Activated CD8-positive, alpha-beta T cell treated with anti-CD3 and anti-CD28 coated beads for 36 hours (primary cell): ENCODE data around the gene DOCK3. TPM values are rescaled to one million over a fixed set of nuclear protein-coding genes. Genes with fewer than 3 reads are reported as not detected.

Experiments used
- ATAC-seq: fragments of 200-7000 bp; cut with Tn5 transposase; one replicate; pipeline ENCODE4 v1.10.0; 2021; ENCODE audit warnings: mild to moderate bottlenecking, moderate library complexity
- CTCF ChIA-PET: fragments of 350-600 bp; sonication (Branson Sonifier 250); formaldehyde crosslinking; loops from one replicate; lab custom pipeline; 2021; ENCODE audit warnings: antibody characterized with exemption; lab: Charles Lee
- POLR2A ChIA-PET: fragments of 350-600 bp; sonication (Branson Sonifier 250); formaldehyde crosslinking; loops from one replicate; lab custom pipeline; 2021; ENCODE audit warnings: antibody characterized with exemption; lab: Charles Lee
- DNase-seq: peaks from one replicate; pipeline ENCODE4 v3.0.0-alpha.2; 2020
- H3K27ac Mint-ChIP-seq: one replicate; pipeline ENCODE4 v1.8.0; 2021; ENCODE audit warnings: mild to moderate bottlenecking, mixed read lengths
- H3K27me3 Mint-ChIP-seq: one replicate; pipeline ENCODE4 v1.8.0; 2021; ENCODE audit warnings: mixed read lengths
- H3K36me3 Mint-ChIP-seq: one replicate; pipeline ENCODE4 v1.8.0; 2021; ENCODE audit warnings: low read depth, mixed read lengths
- H3K4me1 Mint-ChIP-seq: one replicate; pipeline ENCODE4 v1.8.0; 2021; ENCODE audit warnings: low read depth, mixed read lengths
- H3K4me3 Mint-ChIP-seq: one replicate; pipeline ENCODE4 v1.8.0; 2021; ENCODE audit warnings: mild to moderate bottlenecking, moderate library complexity, mixed read lengths
- H3K9me3 Mint-ChIP-seq: one replicate; pipeline ENCODE4 v1.8.0; 2021; ENCODE audit warnings: mixed read lengths
- intact Hi-C: fragments of 100-400 bp; cut with micrococcal nuclease; formaldehyde crosslinking; loops from one replicate; pipeline ENCODE4 v1.10.0; 2022
- total RNA-seq, 2 experiments: library from RNA; stranded (reverse); gene quantifications; one replicate each; pipeline ENCODE4 v1.2.3, GENCODE V29; 2021
- TF ChIP-seq, protein P1 (sequence below): fragments of 200-600 bp; IDR thresholded peaks from one replicate; pipeline ENCODE4 v1.8.0; 2022; ENCODE audit warnings: antibody characterized with exemption, mild to moderate bottlenecking

DOCK3 gene
- total RNA-seq, 2 experiments from 2014 or later = 3.6 to 4.2 TPM

- intact Hi-C loops = loop anchor here (5.0 kb wide), 1 partner anchor 35 kb away; the partner anchor contains the start of gene MAPKAPK3
- ATAC-seq (peak; percentile 56), DNase-seq (peak; percentile 74)
- TF ChIP-seq, protein P1, sequence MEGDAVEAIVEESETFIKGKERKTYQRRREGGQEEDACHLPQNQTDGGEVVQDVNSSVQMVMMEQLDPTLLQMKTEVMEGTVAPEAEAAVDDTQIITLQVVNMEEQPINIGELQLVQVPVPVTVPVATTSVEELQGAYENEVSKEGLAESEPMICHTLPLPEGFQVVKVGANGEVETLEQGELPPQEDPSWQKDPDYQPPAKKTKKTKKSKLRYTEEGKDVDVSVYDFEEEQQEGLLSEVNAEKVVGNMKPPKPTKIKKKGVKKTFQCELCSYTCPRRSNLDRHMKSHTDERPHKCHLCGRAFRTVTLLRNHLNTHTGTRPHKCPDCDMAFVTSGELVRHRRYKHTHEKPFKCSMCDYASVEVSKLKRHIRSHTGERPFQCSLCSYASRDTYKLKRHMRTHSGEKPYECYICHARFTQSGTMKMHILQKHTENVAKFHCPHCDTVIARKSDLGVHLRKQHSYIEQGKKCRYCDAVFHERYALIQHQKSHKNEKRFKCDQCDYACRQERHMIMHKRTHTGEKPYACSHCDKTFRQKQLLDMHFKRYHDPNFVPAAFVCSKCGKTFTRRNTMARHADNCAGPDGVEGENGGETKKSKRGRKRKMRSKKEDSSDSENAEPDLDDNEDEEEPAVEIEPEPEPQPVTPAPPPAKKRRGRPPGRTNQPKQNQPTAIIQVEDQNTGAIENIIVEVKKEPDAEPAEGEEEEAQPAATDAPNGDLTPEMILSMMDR = peak; percentile 73
- H3K36me3 Mint-ChIP-seq = peaks cover 6% of the 10 kb centered on the region
- peaks cover 25% of the 10 kb centered on the region for H3K4me1 Mint-ChIP-seq
- H3K4me3 Mint-ChIP-seq = no peak overlapping the region
- H3K9me3 Mint-ChIP-seq = no peaks in the 10 kb centered on the region
- ChIA-PET POLR2A (interaction anchor here (0.6 to 6.6 kb wide), 12 partner anchors 15 to 86 kb away, joined by 3 to 53 read pairs (median 5); partner anchors contain the start of genes C3orf18, HEMK1 and MAPKAPK3), CTCF (interaction anchor here (0.7 to 7.4 kb wide), 21 partner anchors 10 to 233 kb away, joined by 3 to 193 read pairs (median 5); partner anchors contain the start of genes C3orf18, CISH, DOCK3 and HEMK1)
- H3K27ac Mint-ChIP-seq = peak overlapping the region; percentile 26
- no peaks in the 10 kb centered on the region for H3K27me3 Mint-ChIP-seq
Measured at GRCh38 chr3:50652709-50653108, 22.0 kb upstream of the DOCK3 start.

DNA sequence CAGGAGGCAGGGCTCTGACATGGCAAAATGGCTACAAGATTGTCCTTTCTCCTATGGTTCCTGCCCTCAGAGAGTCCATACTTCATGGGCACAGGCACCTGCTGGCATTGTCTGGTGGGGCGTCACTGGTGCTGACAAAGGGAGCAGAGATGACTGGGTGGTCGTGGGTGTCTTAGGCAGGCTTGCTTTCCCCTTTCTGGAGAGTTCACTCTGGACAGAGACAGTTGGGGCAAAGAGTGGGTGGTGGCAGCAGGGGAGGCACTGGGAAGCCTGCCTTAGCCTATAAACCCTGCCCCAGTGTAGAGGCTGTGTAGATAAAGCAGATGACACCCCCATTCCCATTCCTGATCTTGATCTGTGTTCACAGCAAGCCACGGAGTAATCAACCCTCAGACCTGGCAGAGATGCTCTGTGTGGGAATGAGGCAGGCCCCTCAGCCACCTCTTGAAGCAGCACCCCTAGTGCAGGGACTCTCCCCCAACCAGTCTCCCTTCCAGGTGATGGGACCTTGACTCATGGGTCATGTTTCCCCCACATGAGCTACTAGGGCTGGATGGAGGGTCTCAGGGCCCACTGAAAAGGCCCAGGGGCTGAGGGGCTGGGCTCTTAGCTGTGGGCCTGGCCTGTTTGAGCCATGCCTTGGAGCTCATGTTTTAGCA, 20.7 kb upstream of the DOCK3 start:
- ChIA-PET CTCF (interaction anchor here (0.6 to 7.4 kb wide), 13 partner anchors 8 to 706 kb away, joined by 3 to 193 read pairs (median 5); partner anchors contain the start of genes CISH, DOCK3, HEMK1 and MAPKAPK3), POLR2A (interaction anchor here (0.9 to 6.6 kb wide), 13 partner anchors 9 to 87 kb away, joined by 3 to 53 read pairs (median 5); partner anchors contain the start of genes C3orf18, HEMK1 and MAPKAPK3)
- peaks cover 25% of the 10 kb centered on the region for H3K4me1 Mint-ChIP-seq
- H3K9me3 Mint-ChIP-seq = no peaks in the 10 kb centered on the region
- no peak overlapping the region for H3K4me3 Mint-ChIP-seq
- ATAC-seq (no peak), DNase-seq (no peak)
- intact Hi-C loops = loop anchor here (5.0 kb wide), 1 partner anchor 37 kb away; the partner anchor contains the start of gene MAPKAPK3
- no peaks in the 10 kb centered on the region for H3K36me3 Mint-ChIP-seq
- TF ChIP-seq, protein P1 = no peak
- H3K27ac Mint-ChIP-seq = peak overlapping the region; percentile 88
- H3K27me3 Mint-ChIP-seq = no peaks in the 10 kb centered on the region

DNA sequence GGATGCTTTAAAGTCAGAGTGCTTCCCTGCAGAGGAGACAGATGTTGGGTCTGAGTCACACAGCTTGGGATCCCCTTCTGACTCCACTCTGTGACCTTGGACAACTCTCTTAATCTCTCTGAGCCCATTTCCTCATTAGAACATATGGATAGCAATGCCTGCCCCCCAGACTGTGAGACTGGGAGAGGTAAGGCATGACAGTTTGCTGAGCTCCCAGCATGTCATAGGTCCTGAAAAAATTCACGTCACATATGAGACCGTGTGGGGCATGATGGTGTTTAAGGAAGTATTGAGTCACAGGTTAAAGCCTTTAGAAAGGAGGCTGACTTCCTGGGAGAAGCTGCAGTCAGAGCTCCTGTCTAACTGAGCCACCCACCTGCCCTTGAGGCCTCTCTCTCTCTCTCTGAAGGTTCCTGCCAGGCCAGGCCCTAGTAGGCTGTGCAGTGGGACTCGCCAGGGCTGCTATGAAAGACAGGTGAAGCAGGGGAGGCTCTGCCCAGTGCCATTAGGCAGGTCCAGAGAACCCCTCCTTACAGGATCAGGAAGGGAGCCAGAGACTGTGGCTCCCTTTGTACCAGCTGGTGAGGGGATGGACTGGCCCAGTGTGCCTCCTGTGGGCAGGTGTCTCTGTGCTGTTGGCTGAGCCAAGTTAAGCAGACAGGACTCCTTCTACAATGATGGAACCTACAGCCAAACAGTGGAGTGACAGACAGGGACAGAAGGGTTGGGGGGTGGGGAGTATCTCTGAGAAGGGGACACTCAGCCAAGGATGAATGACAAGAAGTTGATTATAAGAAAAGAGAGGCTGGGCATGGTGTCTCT, 19.5 kb upstream of the DOCK3 start:
- Mint-ChIP-seq H3K27ac (peak overlapping the region; percentile 88), H3K36me3 (no peaks in the 10 kb centered on the region), H3K4me1 (peaks cover 22% of the 10 kb centered on the region), H3K4me3 (no peak overlapping the region), H3K9me3 (no peaks in the 10 kb centered on the region), H3K27me3 (no peaks in the 10 kb centered on the region)
- ChIA-PET CTCF (interaction anchor here (1.1 to 7.4 kb wide), 7 partner anchors 19 to 704 kb away, joined by 3 to 193 read pairs (median 5); partner anchors contain the start of genes CISH, DOCK3, HEMK1 and MAPKAPK3), POLR2A (interaction anchor here (0.9 to 6.6 kb wide), 8 partner anchors 7 to 86 kb away, joined by 3 to 53 read pairs (median 4); partner anchors contain the start of genes DOCK3, HEMK1 and MAPKAPK3)
- DNase-seq (peak; percentile 67), ATAC-seq (peak; percentile 79)
- intact Hi-C loops = no loop called here
- TF ChIP-seq, protein P1 = no peak

GRCh38 chr3:50656417-50657195, 18.1 kb upstream of the DOCK3 start:
- H3K27ac Mint-ChIP-seq = peak overlapping the region; percentile 36
- no peaks in the 10 kb centered on the region for H3K27me3 Mint-ChIP-seq
- peaks cover 22% of the 10 kb centered on the region for H3K4me1 Mint-ChIP-seq
- H3K9me3 Mint-ChIP-seq = no peaks in the 10 kb centered on the region
- TF ChIP-seq, protein P1 = no peak
- intact Hi-C loops = no loop called here
- DNase-seq (no peak), ATAC-seq (no peak)
- H3K4me3 Mint-ChIP-seq = no peak overlapping the region
- CTCF ChIA-PET = interaction anchor here (1.0 to 7.4 kb wide), 3 partner anchors 19 to 40 kb away, joined by 3 to 193 read pairs (median 4); partner anchors contain the start of genes CISH and MAPKAPK3
- H3K36me3 Mint-ChIP-seq = no peaks in the 10 kb centered on the region
- POLR2A ChIA-PET = interaction anchor here (0.8 to 6.6 kb wide), 4 partner anchors 17 to 39 kb away, joined by 3 to 53 read pairs (median 4); partner anchors contain the start of genes DOCK3 and MAPKAPK3
